ENCODE data around the gene ISLR.
A peak's percentile ranks its signal among the peaks of the same experiment; 100 is the strongest.
"Not testable (repeated sequence)": the region's sequence is repeated elsewhere in the genome, so short reads cannot be mapped to it uniquely, and the experiment has no call there.

The ISLR gene

GRCh38 chr15:74137537-74137894, 36.0 kb upstream of the ISLR start:
- no peak for DNase-seq

- DNase-seq, result no peak
Observed at GRCh38 chr15:74138642-74139041, 34.9 kb upstream of the ISLR start.

GRCh38 chr15:74141591-74141990, 31.9 kb upstream of the ISLR start:
- DNase-seq, result no peak

- DNase-seq, result no peak
Observed at GRCh38 chr15:74144153-74144775, 29.2 kb upstream of the ISLR start.

GRCh38 chr15:74146277-74146800, 27.2 kb upstream of the ISLR start:
- DNase-seq, result peak in 1 of 2 experiments; percentile 14

GRCh38 chr15:74147051-74147450, 26.5 kb upstream of the ISLR start:
- DNase-seq, result no peak

- no peak for DNase-seq
Observed at GRCh38 chr15:74155766-74156417, 17.6 kb upstream of the ISLR start.

- DNase-seq, result peak; percentile 37 to 54
Observed at GRCh38 chr15:74156678-74157411, 16.7 kb upstream of the ISLR start.

- no peak for DNase-seq
Observed at GRCh38 chr15:74157868-74158827, 15.4 kb upstream of the ISLR start.

- DNase-seq, result no peak
Observed at GRCh38 chr15:74158855-74159650, 14.5 kb upstream of the ISLR start.

- DNase-seq, result no peak
Observed at GRCh38 chr15:74159773-74160172, 13.7 kb upstream of the ISLR start.

- DNase-seq, result not testable (repeated sequence)
Observed at GRCh38 chr15:74160390-74160789, 13.1 kb upstream of the ISLR start.

GRCh38 chr15:74162195-74162536, 11.3 kb upstream of the ISLR start:
- DNase-seq, result not testable (repeated sequence)

- DNase-seq, result no peak
Observed at GRCh38 chr15:74165461-74165860, 8.0 kb upstream of the ISLR start.

- DNase-seq, result no peak
Observed at GRCh38 chr15:74167891-74168331, 5.6 kb upstream of the ISLR start.

GRCh38 chr15:74168711-74169126, 4.8 kb upstream of the ISLR start:
- DNase-seq, result no peak

- DNase-seq, result no peak
Observed at GRCh38 chr15:74170071-74170844, 3.3 kb upstream of the ISLR start.

GRCh38 chr15:74170875-74171578, 2.5 kb upstream of the ISLR start:
- no peak for DNase-seq

GRCh38 chr15:74171965-74172541, 1.5 kb upstream of the ISLR start:
- DNase-seq, result no peak

Measured in NCI-H446 (cell line).